Measurements from ENCODE around the gene VPS37C. TPM values are rescaled to one million over a fixed set of nuclear protein-coding genes. Genes with fewer than 3 reads are reported as not detected.

Gene VPS37C
- total and polyA plus RNA-seq, 9 of the 15 experiments (the other 6 are each of a cell fraction or from before 2014, with no cell fraction given) = 0.62 to 29.8 (median 11.5) TPM

- peak; percentile 77; the same call in 1 of the 2 replicates for TF ChIP-seq CC2D1A (IDR thresholded peaks at IDR 0.05)
- TF ChIP-seq TARDBP (IDR thresholded peaks at IDR 0.05) = 0 out of 2 replicates have a peak, but pooled peaks have one; percentile 35
- no peak for TF ChIP-seq TRIM28 (IDR thresholded peaks at IDR 0.05)
- peak in 1 of 2 experiments; percentile 84; a peak in 1 of 4 replicates for TF ChIP-seq ARNT (IDR thresholded peaks at IDR 0.05)
- peak in 1 of 2 experiments; percentile 66; a peak in 2 of 4 replicates for TF ChIP-seq RCOR1 (IDR thresholded peaks at IDR 0.05; ENCODE audit: borderline replicate concordance in 1 of 2, low read depth in 2 of 2, low read length in 2 of 2)
- peak; percentile 65; the same call in 1 of the 2 replicates for TF ChIP-seq MYNN (IDR thresholded peaks at IDR 0.05)
- no peak for TF ChIP-seq MYNN (CRISPR knock-in tag; IDR thresholded peaks at IDR 0.05)
- 0 out of 2 replicates have a peak, but pooled peaks have one; percentile 38 for TF ChIP-seq TOE1 (IDR thresholded peaks at IDR 0.05; ENCODE audit: borderline replicate concordance)
- no peak for TF ChIP-seq TOE1 (CRISPR knock-in tag; IDR thresholded peaks at IDR 0.05; ENCODE audit: borderline replicate concordance, low read depth)
- no peak for TF ChIP-seq CTBP1 (IDR thresholded peaks at IDR 0.05; ENCODE audit: borderline replicate concordance)
- TF ChIP-seq ZMIZ1 (IDR thresholded peaks at IDR 0.05; ENCODE audit: low read depth in 2 of 2, low read length in 2 of 2) = peak in 1 of 2 experiments; percentile 92; a peak in 2 of 4 replicates
- TF ChIP-seq KLF16 (IDR thresholded peaks at IDR 0.05) = peak; percentile 74
- peak; percentile 48; the same call in 1 of the 2 replicates for TF ChIP-seq CXXC5 (CRISPR knock-in tag; IDR thresholded peaks at IDR 0.05)
- peak; percentile 93 for TF ChIP-seq TAL1 (IDR thresholded peaks at IDR 0.05)
- TF ChIP-seq HDAC3 (IDR thresholded peaks at IDR 0.05; ENCODE audit: borderline replicate concordance, partially characterized antibody) = peak; percentile 43
- TF ChIP-seq SREBF1 (IDR thresholded peaks at IDR 0.05; ENCODE audit: borderline replicate concordance, low read depth, low read length) = no peak
- TF ChIP-seq LCOR (CRISPR knock-in tag; IDR thresholded peaks at IDR 0.05) = peak; percentile 30; the same call in 1 of the 2 replicates
- TF ChIP-seq ZBTB11 (CRISPR knock-in tag; IDR thresholded peaks at IDR 0.05) = no peak
- peak; percentile 91 for TF ChIP-seq NCOR1 (IDR thresholded peaks at IDR 0.05)
- peak; percentile 73 for TF ChIP-seq PML (IDR thresholded peaks at IDR 0.05; ENCODE audit: low read length)
- peak; percentile 69 for TF ChIP-seq MBD2 (IDR thresholded peaks at IDR 0.05; ENCODE audit: borderline replicate concordance, low read depth)
- peak; percentile 58; the same call in 1 of the 2 replicates for TF ChIP-seq MTA3 (IDR thresholded peaks at IDR 0.05; ENCODE audit: borderline replicate concordance)
- TF ChIP-seq SMARCA4 (IDR thresholded peaks at IDR 0.05) = peak; percentile 93
Measured at GRCh38 chr11:61163714-61164605, 2.7 kb upstream of the VPS37C start (continued).
